Stimulated activated CD4-positive, alpha-beta T cell treated with anti-CD3 and anti-CD28 coated beads, Interleukin-1b, Interleukin-23, amount 100 ng/mL, for 24 hours (primary cell): ENCODE measurements around the gene TRAF3IP3.
A peak's percentile ranks its signal among the peaks of the same experiment; 100 is the strongest.

Source experiments
- DNase-seq, 4 experiments: peaks; one replicate each; pipeline ENCODE4 v3.0.0-alpha.2; 2020; ENCODE audit warnings: low read depth in 4 of 4, low spot score in 1 of 4

TRAF3IP3 gene

GRCh38 chr1:209766051-209766450 lies 10.2 kb downstream of the TRAF3IP3 start:
- no peak for DNase-seq

DNA sequence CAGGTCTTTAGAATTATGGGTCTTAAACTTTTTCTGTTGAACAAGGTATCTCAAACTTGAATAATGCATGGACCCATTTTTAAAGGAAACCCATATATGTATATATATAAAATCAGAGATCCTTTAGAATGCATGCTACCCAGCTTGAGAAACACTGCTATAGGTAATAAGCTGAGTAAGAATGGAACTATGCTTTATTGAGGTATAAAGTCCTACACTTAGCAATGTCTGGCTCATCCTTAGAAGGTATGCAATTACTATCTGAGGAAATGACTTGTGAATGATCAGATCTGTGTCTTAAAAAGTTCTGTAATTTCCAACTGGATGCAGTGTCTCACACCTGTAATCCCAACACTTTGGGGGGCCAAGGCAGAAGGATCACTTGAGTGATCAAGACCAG lies 11.2 kb downstream of the TRAF3IP3 start:
- no peak for DNase-seq

- no peak for DNase-seq
Measured at GRCh38 chr1:209767706-209768105, 11.9 kb downstream of the TRAF3IP3 start.

- peak; percentile 29 to 80 (median 55) for DNase-seq
Measured at GRCh38 chr1:209768354-209768774, 12.5 kb downstream of the TRAF3IP3 start.

DNA sequence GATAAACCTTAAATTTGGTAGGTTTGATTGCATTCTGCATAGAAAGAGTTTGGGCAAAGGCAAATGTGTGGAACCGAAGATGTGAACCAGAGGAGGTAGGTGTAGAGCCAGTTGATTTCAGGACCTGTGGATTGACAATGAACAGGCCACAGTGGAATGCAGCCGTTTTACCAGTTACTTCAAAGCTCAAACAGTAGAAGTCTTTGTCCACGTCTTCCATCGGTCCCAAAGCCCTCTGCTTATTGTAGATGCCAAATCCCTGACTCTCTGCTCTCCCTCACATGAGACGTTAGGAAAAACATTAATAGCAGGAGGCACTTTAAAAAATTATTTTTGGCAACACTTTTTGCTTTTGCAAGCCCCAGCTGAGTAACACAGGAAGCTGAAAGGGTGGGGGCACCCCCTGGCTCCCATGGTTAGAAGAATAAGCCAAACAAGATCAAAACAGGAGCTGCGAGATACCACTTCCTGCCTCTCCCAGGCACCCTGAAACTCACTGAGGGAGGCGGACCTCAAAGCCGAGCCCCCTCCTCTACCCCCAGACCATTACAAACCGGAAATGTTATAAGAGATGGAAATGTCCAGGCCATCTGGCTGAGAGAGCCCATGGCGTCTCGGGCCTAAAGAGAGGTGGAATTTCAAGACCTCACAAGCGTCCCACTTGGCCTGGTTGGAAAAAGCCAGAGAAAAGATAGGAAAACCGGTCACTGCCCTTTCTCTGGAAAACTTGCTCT lies 13.5 kb downstream of the TRAF3IP3 start:
- DNase-seq, result peak in 3 of 4 experiments; percentile 37 to 71 (median 63)

DNA sequence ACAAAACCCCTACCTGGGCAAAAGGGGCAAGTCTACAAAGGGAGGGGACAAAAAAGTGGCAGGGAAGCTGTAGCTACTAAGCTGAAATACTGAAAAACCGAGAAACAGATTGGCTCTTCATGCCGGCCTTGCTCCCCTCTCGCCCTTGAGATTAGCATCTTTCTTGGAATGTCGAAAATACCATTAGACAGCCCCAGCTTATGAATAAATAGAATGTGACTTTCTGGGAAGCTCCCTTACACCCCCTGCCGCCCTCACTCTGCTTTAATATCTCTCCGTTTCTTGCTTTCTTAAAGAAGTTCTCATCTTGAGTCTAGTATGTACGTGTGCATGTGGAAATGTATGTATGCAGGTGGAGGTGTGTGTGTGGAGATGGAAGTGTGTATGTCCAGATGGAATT lies 14.1 kb downstream of the TRAF3IP3 start:
- DNase-seq, result no peak

GRCh38 chr1:209770636-209771415 lies 15.0 kb downstream of the TRAF3IP3 start:
- no peak for DNase-seq

DNA sequence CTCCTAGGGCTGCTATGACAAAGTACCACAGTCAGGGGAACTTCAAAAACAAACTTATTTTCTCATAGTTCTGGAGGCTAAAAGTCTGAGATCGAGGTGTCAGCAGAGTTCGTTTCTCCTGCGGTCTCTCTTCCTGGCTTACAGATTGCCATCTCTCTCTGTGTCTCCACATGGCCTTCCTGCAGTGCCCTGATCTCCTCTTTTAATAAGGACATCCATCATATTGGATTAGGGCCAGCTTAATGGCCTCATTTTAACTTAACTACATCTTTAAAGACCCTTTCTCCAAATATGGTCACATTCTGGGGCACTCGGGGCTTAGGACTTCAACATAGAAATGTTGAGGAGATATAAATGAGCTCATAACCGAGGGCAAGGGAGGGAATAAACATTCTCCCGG lies 16.3 kb downstream of the TRAF3IP3 start:
- DNase-seq, result no peak

GRCh38 chr1:209774592-209774991 lies 18.7 kb downstream of the TRAF3IP3 start:
- DNase-seq, result no peak

GRCh38 chr1:209775678-209776077 lies 19.8 kb downstream of the TRAF3IP3 start:
- DNase-seq, result no peak

DNA sequence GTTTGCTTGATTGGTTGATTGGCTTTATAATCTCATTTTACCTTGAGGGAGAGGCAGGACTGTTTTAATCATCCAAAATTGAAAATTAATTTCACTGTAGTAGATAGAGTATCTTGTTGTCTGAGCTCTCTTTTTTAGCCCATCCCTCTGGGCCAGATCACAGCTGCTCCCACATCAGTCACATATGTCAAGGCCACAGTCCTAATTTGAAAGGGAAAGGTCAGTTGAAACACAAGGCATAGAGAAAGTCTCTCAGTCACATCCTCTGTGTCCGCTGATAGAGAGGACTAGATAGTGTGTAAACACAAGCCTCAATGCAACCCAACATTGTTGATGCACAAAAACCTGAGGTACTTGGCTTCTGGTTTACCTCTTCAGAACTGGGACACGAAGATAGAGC lies 21.7 kb downstream of the TRAF3IP3 start:
- DNase-seq, result no peak

GRCh38 chr1:209778102-209778501 lies 22.2 kb downstream of the TRAF3IP3 start:
- DNase-seq, result no peak

- no peak for DNase-seq
Measured at GRCh38 chr1:209780268-209780667, 24.4 kb downstream of the TRAF3IP3 start.

GRCh38 chr1:209783386-209783785 lies 27.5 kb downstream of the TRAF3IP3 start:
- DNase-seq, result no peak

DNA sequence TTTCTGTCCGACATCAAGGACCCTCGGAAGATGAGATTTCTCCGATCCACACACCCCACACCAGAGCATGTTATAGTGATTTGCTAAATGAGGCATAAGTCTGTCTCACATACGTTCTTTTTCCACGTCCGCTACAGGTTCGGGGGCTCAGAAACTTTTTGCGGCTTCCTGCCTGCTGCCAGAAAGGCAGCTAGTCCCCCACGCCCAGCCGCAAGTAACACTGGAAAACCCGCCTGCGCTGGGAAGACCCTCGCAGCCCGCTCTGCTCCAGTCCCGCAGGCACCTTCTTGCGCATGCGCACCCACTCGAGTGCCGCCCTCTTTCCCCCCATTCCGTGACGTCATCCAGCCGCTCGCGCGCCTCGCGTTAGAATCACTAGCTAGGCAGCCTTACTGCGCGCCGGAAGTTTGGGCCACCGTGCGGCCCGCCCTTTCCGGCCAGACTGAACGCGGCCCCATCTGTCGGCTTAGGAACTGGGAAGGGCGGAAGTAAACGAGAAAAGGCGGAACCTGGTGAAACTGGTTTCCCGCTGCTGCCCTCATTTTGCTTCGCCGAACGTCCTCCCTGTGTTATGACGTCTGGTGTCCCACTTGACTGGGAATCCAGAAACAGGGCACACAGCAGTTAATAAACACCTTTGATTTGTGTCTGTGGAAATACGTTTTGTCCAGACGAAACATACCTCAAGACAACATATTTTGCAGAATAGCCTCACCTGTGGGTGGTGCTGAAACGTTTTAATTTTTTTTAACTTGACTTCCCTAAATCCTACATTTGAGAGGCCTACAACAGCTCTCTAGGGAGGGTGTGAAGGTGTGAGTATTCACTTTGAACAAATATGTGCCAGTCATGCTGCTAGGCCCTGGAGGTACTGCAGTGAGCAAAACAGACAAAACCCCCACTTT lies 28.7 kb downstream of the TRAF3IP3 start, which contains the start of gene C1orf74:
TSS of gene C1orf74 (minus strand) at position 295 of the 905 bp plus-strand sequence. CDS start 925 bp downstream, outside the sequence.
- DNase-seq, result peak; percentile 98 to 100 (median 99)

- DNase-seq, result no peak
Measured at GRCh38 chr1:209785592-209785991, 29.7 kb downstream of the TRAF3IP3 start.

DNA sequence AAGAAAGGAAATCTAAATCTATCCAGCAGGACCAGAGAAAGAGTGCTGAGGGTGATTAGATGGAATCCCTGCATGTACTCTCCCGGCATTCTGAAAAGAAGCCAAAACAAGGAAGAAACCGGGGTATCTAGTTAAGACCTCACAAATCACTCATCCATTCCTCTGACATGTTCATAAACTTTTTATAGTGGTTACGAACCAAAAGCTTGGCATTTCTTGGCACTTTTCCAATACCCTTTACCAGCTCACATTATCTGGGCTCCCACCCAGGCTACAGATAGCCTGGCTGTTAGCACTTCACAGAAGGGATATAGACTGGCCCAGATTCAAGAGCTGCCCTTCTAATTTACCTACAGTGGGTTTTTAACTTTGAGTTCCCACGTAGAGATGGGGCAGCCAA lies 30.3 kb downstream of the TRAF3IP3 start:
- DNase-seq, result no peak

- DNase-seq, result no peak
Measured at GRCh38 chr1:209787551-209787950, 31.7 kb downstream of the TRAF3IP3 start.

GRCh38 chr1:209789245-209789644 lies 33.4 kb downstream of the TRAF3IP3 start:
- no peak for DNase-seq

- DNase-seq, result no peak
Measured at GRCh38 chr1:209790286-209791193, 34.7 kb downstream of the TRAF3IP3 start.
